Natural killer cell (primary cell): ENCODE data around the gene TFIP11. TPM values are rescaled to one million over a fixed set of nuclear protein-coding genes. Genes with fewer than 3 reads are reported as not detected.
A peak's percentile ranks its signal among the peaks of the same experiment; 100 is the strongest.

ENCODE experiments used
- ATAC-seq, 3 donors: fragments of 150-1000 bp in 2 of 3; fragments of 200-7000 bp in 1 of 3; cut with Tn5 transposase; 1 replicate in 1 of 3; 2 replicates in 2 of 3; pipeline ENCODE4 v1.10.0; 2021; ENCODE audit warnings: mild to moderate bottlenecking in 2 of 3, moderate library complexity in 2 of 3
- DNase-seq, 2 donors: peaks; one replicate each; pipeline versions ENCODE4 v3.0.0 to v3.0.0-alpha.2; 2013 to 2021; ENCODE audit warnings: mixed read lengths in 1 of 2
- H3K27ac ChIP-seq: one replicate; pipeline ENCODE4 v1.5.1; 2013; ENCODE audit warnings: mild to moderate bottlenecking, low read length
- H3K27me3 ChIP-seq: one replicate; pipeline ENCODE4 v1.6.1; 2013; ENCODE audit warnings: low read length; ENCODE audit not compliant: control insufficient read depth, insufficient read depth
- H3K36me3 ChIP-seq: one replicate; pipeline ENCODE4 v1.6.1; 2013; ENCODE audit warnings: low read length; ENCODE audit not compliant: control insufficient read depth, insufficient read depth
- H3K4me1 ChIP-seq: one replicate; pipeline ENCODE4 v1.6.1; 2013; ENCODE audit warnings: low read length; ENCODE audit not compliant: control insufficient read depth, insufficient read depth
- H3K4me3 ChIP-seq: one replicate; pipeline ENCODE4 v1.5.1; 2013; ENCODE audit warnings: low read length
- H3K9me3 ChIP-seq: one replicate; pipeline ENCODE4 v1.6.1; 2013; ENCODE audit warnings: low read length; ENCODE audit not compliant: control insufficient read depth, insufficient read depth
- H3K27ac Mint-ChIP-seq, 2 donors: one replicate each; pipeline ENCODE4 v1.8.0; 2022; ENCODE audit warnings: mild to moderate bottlenecking in 2 of 2, mixed read lengths in 2 of 2, moderate library complexity in 1 of 2
- H3K27me3 Mint-ChIP-seq, 2 donors: one replicate each; pipeline ENCODE4 v1.8.0; 2022; ENCODE audit warnings: low read depth in 2 of 2, mixed read lengths in 2 of 2
- H3K36me3 Mint-ChIP-seq: one replicate; pipeline ENCODE4 v1.8.0; 2022; ENCODE audit warnings: mixed read lengths
- H3K4me1 Mint-ChIP-seq, 2 donors: one replicate each; pipeline ENCODE4 v1.8.0; 2022; ENCODE audit warnings: mixed read lengths in 2 of 2
- H3K4me3 Mint-ChIP-seq: one replicate; pipeline ENCODE4 v1.8.0; 2022; ENCODE audit warnings: mild to moderate bottlenecking, moderate library complexity, mixed read lengths
- H3K9me3 Mint-ChIP-seq, 2 donors: one replicate each; pipeline ENCODE4 v1.8.0; 2022; ENCODE audit warnings: mixed read lengths in 2 of 2
- CTCF ChIP-seq: fragments of 200-600 bp; IDR thresholded peaks from one replicate; pipeline ENCODE4 v1.8.0; 2022; ENCODE audit warnings: antibody characterized with exemption
- WGBS: methylation state at CpG from one replicate; pipeline ENCODE4 v1.1.7; 2013; ENCODE audit warnings: missing lambda C conversion rate; ENCODE audit not compliant: insufficient coverage; 5-methylcytosine and 5-hydroxymethylcytosine counted together
- intact Hi-C: fragments of 100-400 bp; cut with micrococcal nuclease; formaldehyde crosslinking; loops from one replicate; pipeline ENCODE4 v1.14.2; 2022
- total RNA-seq, 4 donors: library from RNA; stranded (reverse); fragments of 120-200 nt in 1 of 4; gene quantifications; one replicate each; pipeline versions ENCODE4 v1.2.3 to v1.2.4, GENCODE V29; 2013 to 2022

Gene TFIP11
- total RNA-seq, 3 donors from 2014 or later (not counting 1 experiment from before 2014, with no cell fraction given) = 108 to 131 (median 124) TPM

GRCh38 chr22:26536762-26537134, 24.5 kb upstream of the TFIP11 start:
- 100% methylated on average over 3 of the region's 3 CpGs for WGBS
- Histone ChIP-seq H3K4me3 (no peak overlapping the region), H3K4me1 (peaks cover 9% of the 10 kb centered on the region), H3K27ac (no peak overlapping the region), H3K27me3 (no peaks in the 10 kb centered on the region), H3K36me3 (peaks cover 77% of the 10 kb centered on the region), H3K9me3 (no peaks in the 10 kb centered on the region)
- peak overlapping the region; percentile 79 to 88 for H3K27ac Mint-ChIP-seq
- DNase-seq (no peak), ATAC-seq (no peak)
- intact Hi-C loops = no loop called here
- H3K4me3 Mint-ChIP-seq = no peak overlapping the region
- no peaks in the 10 kb centered on the region for H3K36me3 Mint-ChIP-seq
- no peak for TF ChIP-seq CTCF
- no peaks in the 10 kb centered on the region for H3K9me3 Mint-ChIP-seq
- H3K4me1 Mint-ChIP-seq = peaks cover 31 to 37% of the 10 kb centered on the region in 2 donors
- no peaks in the 10 kb centered on the region for H3K27me3 Mint-ChIP-seq

- Histone ChIP-seq H3K4me1 (peaks cover 5% of the 10 kb centered on the region), H3K9me3 (no peaks in the 10 kb centered on the region), H3K4me3 (no peak overlapping the region), H3K27ac (peak overlapping the region; percentile 1), H3K27me3 (no peaks in the 10 kb centered on the region), H3K36me3 (peaks cover 83% of the 10 kb centered on the region)
- intact Hi-C loops = no loop called here
- 91% methylated on average over 12 of the region's 12 CpGs for WGBS
- Mint-ChIP-seq H3K36me3 (peaks cover 5% of the 10 kb centered on the region), H3K4me3 (no peak overlapping the region), H3K4me1 (peaks cover 31 to 37% of the 10 kb centered on the region in 2 donors), H3K27me3 (no peaks in the 10 kb centered on the region), H3K9me3 (no peaks in the 10 kb centered on the region), H3K27ac (peak overlapping the region; percentile 79 to 88)
- TF ChIP-seq CTCF = no peak
- ATAC-seq = no peak
- DNase-seq = no peak
Measured at GRCh38 chr22:26536056-26536761, 23.9 kb upstream of the TFIP11 start.

- intact Hi-C loops = no loop called here
- H3K36me3 ChIP-seq = peaks cover 81% of the 10 kb centered on the region
- H3K4me1 ChIP-seq = peaks cover 5% of the 10 kb centered on the region
- Mint-ChIP-seq H3K27ac (peak overlapping the region; percentile 79 to 88), H3K4me1 (peaks cover 32 to 37% of the 10 kb centered on the region in 2 donors), H3K9me3 (no peaks in the 10 kb centered on the region), H3K27me3 (no peaks in the 10 kb centered on the region), H3K36me3 (peaks cover 9% of the 10 kb centered on the region), H3K4me3 (no peak overlapping the region)
- DNase-seq = no peak
- ATAC-seq = no peak
- H3K4me3 ChIP-seq = no peak overlapping the region
- no peak for TF ChIP-seq CTCF
- H3K9me3 ChIP-seq = no peaks in the 10 kb centered on the region
- 69% methylated on average over 3 of the region's 3 CpGs for WGBS
- no peaks in the 10 kb centered on the region for H3K27me3 ChIP-seq
- H3K27ac ChIP-seq = peak overlapping the region; percentile 1
Measured at GRCh38 chr22:26535603-26535908, 23.3 kb upstream of the TFIP11 start.
